ENCODE measurements around the gene CER1.

DNA sequence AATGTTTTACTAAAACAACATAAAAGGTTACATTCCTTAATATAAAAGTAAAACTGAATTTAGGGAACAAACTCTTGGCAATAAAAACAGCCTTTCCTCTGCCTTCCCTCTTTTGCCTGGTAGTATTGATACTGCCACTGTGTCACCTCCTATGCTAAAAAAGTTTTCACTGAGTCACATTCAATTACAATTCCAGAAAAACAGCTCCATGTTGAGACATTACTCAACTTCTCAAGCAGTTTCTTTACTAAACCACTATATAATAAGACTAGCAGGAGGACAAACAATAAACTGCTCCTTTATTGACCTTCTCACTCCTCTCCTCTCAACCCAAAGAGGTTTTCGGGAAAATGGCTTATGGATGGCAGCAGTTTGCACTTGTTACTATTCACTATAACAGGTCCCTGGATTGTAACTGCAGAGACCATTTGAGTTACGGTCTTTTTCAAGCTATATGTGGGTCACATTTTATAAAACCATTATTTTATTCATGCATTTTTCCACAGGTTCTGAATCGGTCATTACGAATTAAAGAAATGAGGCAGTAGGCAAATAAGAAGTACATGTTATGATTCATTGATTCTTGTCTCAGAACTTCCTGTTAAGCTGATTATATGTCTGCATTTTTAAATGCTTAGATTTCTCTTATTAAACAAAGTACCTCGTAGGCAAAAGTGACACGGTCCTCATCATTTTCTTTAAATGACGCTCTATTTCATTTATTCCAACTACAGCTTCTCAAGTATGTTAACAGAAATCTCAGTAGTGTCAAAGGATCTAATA lies 31.4 kb downstream of the CER1 start:
- TF ChIP-seq TOX (CRISPR knock-in tag; IDR thresholded peaks at IDR 0.05; ENCODE audit: borderline replicate concordance) = no peak
- TF ChIP-seq PATZ1 (CRISPR knock-in tag; IDR thresholded peaks at IDR 0.05; ENCODE audit: borderline replicate concordance) = no peak
